A673 (cell line): ENCODE results near the gene RHO.

Source experiments
- CTCF ChIP-seq: fragments of 300-800, 200-600 bp; sonication (generic); conservative IDR thresholded peaks from 2 replicates; pipeline ENCODE4 v1.5.1; 2017; ENCODE audit warnings: low read depth, mild to moderate bottlenecking, antibody characterized with exemption, low read length, moderate library complexity, mixed read lengths
- EZH2 ChIP-seq: fragments of 200-600 bp; sonication (generic); IDR thresholded peaks from 2 replicates; pipeline ENCODE4 v1.6.1; 2017; ENCODE audit warnings: borderline replicate concordance, low read depth, mild to moderate bottlenecking, mixed read lengths, antibody characterized with exemption, low read length; ENCODE audit not compliant: poor library complexity, severe bottlenecking

- no peak for TF ChIP-seq CTCF
- TF ChIP-seq EZH2 = no peak
These were observed 6.1 kb downstream of the RHO start for GRCh38 chr3:129534428-129535027.
